Fibroblast of mammary gland (primary cell): Measurements from ENCODE around the gene ZBED1.
"Not testable (repeated sequence)": the region's sequence is repeated elsewhere in the genome, so short reads cannot be mapped to it uniquely, and the experiment has no call there.

ENCODE experiments used
- DNase-seq: peaks from one replicate; pipeline ENCODE4 v3.0.0-alpha.2; 2010; ENCODE audit warnings: low read depth
- H3K4me3 ChIP-seq: 2 replicates; pipeline ENCODE4 v1.5.1; 2011; ENCODE audit warnings: low read depth, mild to moderate bottlenecking, low read length, moderate library complexity; ENCODE audit not compliant: control insufficient read depth
- TF ChIP-seq, protein P1 (sequence below): conservative IDR thresholded peaks from 2 replicates; pipeline ENCODE4 v1.5.1; 2011; ENCODE audit warnings: low read depth, low read length, inconsistent platforms; ENCODE audit not compliant: control insufficient read depth, insufficient read depth

Gene ZBED1

DNA sequence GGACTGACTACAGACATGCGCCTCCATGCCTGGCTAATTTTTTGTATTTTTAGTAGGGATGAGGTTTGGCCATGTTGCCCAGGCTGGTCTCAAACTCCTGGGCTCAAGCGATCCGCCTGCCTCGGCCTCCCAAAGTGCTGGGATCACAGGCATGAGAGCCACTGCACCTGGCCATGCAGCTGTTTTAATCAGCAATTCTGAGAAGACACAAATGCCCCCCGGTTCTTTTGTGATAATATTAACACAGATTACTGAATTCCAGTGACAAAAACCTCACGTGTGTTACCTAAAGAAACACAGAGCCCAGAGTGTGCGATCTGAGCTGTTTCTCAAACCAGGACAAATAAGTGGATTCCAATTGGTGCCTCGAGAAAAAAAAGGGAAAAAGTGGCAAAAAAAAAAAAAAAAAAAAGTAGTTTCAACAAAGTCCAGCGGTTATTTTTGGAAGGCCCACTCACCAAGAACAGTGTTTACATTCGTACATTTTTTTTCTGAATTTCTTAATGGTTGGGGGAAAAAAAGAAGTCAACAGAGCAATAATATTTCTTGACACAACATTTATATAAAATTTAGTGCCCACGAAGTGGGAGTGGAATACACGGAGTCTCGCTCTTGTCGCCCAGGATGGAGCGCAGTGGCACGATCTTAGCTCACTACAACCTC is 17.2 kb downstream of the ZBED1 start:
- DNase-seq: no peak
- no peak overlapping the region for H3K4me3 ChIP-seq
- TF ChIP-seq, protein P1, sequence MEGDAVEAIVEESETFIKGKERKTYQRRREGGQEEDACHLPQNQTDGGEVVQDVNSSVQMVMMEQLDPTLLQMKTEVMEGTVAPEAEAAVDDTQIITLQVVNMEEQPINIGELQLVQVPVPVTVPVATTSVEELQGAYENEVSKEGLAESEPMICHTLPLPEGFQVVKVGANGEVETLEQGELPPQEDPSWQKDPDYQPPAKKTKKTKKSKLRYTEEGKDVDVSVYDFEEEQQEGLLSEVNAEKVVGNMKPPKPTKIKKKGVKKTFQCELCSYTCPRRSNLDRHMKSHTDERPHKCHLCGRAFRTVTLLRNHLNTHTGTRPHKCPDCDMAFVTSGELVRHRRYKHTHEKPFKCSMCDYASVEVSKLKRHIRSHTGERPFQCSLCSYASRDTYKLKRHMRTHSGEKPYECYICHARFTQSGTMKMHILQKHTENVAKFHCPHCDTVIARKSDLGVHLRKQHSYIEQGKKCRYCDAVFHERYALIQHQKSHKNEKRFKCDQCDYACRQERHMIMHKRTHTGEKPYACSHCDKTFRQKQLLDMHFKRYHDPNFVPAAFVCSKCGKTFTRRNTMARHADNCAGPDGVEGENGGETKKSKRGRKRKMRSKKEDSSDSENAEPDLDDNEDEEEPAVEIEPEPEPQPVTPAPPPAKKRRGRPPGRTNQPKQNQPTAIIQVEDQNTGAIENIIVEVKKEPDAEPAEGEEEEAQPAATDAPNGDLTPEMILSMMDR: no peak

DNA sequence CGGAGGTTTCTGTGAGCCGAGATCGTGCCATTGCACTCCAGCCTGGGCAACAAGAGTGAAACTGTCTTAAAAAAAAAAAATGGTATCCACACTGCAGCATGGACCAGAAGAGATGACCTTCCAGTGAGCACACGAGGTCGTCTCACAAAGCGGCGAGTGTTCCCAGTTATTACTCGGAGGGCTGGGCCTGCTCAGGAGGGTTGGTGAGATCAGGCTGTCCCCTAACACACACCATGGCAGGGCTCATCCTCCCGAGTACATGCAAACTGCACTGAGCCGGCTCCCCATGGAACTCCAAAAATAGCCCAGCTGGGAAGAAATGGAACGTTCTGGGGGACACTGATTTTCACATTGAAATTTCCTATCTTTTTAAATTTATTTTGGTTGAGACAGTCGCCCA is 19.2 kb downstream of the ZBED1 start:
- not testable (repeated sequence) for H3K4me3 ChIP-seq, DNase-seq

DNA sequence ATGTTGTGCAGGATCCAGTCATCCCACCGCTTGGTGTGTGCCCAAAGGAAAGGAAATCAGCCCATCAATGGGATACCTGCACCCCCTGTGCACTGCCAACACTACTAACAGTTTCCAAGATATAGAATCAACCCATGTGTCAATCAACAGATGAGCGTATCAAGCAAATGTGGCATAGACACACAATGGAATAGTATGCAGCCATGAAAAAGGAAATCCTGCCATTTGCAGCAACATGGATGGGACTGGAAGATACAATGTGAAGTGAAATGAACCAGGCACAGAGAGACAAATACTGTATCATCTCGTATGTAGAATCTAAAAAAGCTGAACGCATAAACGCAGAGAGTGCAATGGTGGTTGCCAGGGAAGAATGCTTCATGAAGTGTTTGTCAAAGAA is 20.8 kb downstream of the ZBED1 start:
- DNase-seq, H3K4me3 ChIP-seq: not testable (repeated sequence)

DNA sequence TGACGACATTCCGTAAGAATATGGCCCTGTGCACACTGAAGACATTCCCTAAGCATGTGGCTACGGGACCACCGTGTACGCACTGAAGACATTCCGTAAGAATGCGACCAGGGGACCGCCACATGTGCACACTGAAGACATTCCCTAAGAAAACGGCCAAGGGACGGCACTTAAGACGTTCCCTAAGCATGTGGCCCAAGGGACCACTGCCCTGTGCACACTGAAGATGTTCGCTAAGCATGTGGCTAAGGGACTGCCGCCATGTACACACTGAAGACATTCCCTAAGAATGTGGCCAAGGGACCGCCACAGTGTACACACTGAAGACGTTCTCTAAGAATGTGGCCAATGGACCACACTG is 21.4 kb downstream of the ZBED1 start:
- DNase-seq: no peak
- TF ChIP-seq, protein P1: no peak
- no peak overlapping the region for H3K4me3 ChIP-seq

DNA sequence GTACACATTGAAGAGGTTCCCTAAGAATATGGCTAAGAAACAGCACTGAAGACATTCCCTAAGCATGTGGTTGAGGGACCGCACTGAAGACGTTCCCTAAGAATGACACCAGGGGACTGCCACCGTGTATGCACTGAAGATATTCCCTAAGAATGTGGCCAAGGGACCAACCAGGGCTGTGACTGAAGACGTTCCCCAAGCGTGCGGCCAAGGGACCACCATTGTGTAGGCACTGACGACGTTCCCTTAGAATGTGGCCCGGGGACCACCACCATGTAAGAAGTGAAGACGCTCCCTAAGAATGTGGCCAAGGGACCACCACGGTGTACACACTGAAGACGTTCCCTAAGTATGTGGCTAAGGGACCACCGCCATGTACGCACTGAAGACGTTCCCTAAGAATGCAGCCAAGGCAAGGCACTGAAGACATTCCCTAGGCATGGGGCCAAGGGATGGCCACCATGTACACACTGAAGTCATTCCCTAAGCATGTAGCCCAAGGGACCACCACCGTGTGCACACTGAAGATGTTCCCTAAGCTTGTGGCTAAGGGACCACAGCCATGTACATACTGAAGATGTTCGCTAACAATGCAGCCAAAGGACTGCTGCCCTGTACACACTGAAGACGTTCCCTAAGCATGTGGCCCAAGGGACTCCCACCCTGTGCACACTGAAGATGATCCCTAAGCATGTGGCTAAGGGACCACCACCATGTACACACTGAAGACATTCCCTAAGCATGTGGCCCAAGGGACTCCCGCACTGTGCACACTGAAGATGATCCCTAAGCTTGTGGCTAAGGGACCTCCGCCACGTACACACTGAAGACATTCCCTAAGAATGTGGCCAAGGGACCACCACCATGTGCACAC is 22.0 kb downstream of the ZBED1 start:
- no peak for DNase-seq
- no peak overlapping the region for H3K4me3 ChIP-seq
- TF ChIP-seq, protein P1: no peak

DNA sequence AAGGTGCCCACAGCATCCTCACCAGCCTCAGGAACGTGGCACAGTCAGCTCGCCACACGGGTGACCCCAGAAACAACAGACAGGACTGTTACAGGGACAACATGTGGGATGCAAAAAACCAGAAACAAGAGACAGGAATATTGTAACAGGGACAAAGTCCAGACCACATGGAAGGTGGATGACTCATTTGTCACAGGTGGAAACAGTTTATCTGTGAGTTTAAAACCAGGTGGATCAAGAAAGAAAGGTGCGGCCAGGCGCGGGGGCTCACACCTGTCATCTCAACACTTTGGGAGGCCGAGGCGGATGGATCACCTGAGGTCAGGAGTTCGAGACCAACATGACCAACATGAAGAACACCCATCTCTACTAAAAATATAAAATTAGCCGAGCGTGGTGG is 23.5 kb downstream of the ZBED1 start:
- H3K4me3 ChIP-seq: not testable (repeated sequence)

DNA sequence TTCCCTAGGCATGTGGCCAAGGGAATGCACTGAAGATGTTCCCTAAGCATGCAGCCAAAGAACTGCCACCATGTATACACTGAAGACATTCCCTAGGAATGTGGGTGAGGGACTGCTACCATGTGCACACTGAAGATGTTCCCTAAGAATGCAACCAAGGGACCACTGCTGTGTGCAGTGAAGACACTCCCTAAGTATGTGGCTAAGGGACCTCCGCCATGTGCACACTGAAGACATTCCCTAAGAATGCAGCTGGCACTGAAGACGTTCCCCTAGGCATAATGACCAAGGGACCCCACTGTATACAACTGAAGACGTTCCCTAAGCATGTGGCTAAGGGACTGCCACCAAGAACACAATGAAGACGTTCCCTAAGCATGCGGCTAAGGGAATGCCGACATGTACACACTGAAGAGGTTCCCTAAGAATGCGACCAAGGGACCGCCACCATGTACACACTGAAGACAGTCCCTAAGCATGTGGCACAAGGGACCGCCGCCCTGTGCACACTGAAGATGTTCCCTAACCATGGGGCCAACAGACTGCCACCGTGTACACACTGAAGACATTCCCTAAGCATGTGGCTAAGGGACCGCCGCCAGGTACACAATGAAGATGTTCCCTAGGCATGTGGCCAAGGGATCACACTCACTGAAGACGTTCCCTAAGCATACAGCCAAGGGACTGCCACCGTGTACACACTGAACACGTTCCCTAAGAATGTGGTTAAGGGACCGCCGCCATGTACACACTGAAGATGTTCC is 25.6 kb downstream of the ZBED1 start:
- TF ChIP-seq, protein P1: no peak
- no peak for DNase-seq

More for the DNA sequence above, 23.5 kb downstream of the ZBED1 start:
- DNase-seq: not testable (repeated sequence)

DNA sequence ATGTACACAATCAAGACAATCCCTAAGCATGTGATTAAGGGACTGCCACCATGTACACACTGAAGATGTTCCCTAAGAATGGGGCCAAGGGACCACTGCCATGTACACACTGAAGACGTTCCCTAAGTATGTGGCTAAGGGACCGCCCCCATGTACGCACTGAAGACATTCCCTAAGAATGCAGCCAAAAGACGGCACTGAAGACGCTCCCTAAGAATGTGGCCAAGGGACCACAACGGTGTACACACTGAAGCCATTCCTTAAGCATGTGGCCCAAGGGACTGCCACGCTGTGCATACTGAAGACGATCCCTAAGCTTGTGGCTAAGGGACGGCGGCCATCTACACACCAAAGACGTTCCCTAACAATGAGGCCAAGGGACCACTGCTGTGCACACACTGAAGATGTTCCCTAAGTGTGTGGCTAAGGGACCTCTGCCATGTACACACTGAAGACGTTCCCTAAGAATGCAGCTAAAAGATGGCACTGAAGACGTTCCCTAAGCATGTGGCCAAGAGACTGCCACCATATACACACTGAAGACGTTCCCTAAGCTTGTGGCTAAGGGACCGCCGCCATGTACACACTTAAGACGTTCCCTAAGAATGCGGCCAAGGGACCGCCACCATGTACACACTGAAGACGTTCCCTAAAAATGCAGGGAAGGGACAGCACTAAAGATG is 26.4 kb downstream of the ZBED1 start:
- DNase-seq: no peak
- H3K4me3 ChIP-seq: no peak overlapping the region
- TF ChIP-seq, protein P1: no peak

More for the DNA sequence above, 25.6 kb downstream of the ZBED1 start:
- no peak overlapping the region for H3K4me3 ChIP-seq

DNA sequence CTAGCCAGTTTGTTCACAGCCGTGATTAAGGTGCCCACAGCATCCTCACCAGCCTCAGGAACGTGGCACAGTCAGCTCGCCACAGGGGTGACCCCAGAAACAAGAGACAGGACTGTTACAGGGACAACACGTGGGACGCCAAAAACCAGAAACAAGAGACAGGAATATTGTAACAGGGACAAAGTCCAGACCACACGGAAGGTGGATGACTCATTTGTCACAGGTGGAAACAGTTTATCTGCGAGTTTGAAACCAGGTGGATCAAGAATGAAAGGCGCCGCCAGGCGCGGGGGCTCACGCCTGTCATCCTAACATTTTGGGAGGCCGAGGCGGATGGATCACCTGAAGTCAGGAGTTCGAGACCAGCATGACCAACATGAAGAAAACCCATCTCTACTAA is 27.7 kb downstream of the ZBED1 start:
- not testable (repeated sequence) for DNase-seq, H3K4me3 ChIP-seq
